HUES6 (cell line): ENCODE data around the gene CFAP52.
"Not testable (repeated sequence)": the region's sequence is repeated elsewhere in the genome, so short reads cannot be mapped to it uniquely, and the experiment has no call there.

Experiments used
- H3K27ac ChIP-seq: 2 replicates; pipeline ENCODE4 v1.7.0; 2013; ENCODE audit warnings: low read depth, mild to moderate bottlenecking, low read length, inconsistent platforms
- H3K27me3 ChIP-seq: 2 replicates; pipeline ENCODE4 v1.6.1; 2013; ENCODE audit warnings: low read length; ENCODE audit not compliant: control insufficient read depth, insufficient read depth
- H3K36me3 ChIP-seq: 2 replicates; pipeline ENCODE4 v1.6.1; 2013; ENCODE audit warnings: low read length; ENCODE audit not compliant: control insufficient read depth, insufficient read depth
- H3K4me1 ChIP-seq: 2 replicates; pipeline ENCODE4 v1.6.1; 2013; ENCODE audit warnings: low read length; ENCODE audit not compliant: control insufficient read depth, insufficient read depth
- H3K4me3 ChIP-seq: 2 replicates; pipeline ENCODE4 v1.5.1; 2013; ENCODE audit warnings: low read depth, low read length
- H3K9ac ChIP-seq: one replicate; pipeline ENCODE4 v1.6.1; 2013; ENCODE audit warnings: mild to moderate bottlenecking, low read length
- H3K9me3 ChIP-seq: 2 replicates; pipeline ENCODE4 v1.6.1; 2013; ENCODE audit warnings: low read depth, low read length; ENCODE audit not compliant: control insufficient read depth, insufficient read depth

Gene CFAP52

GRCh38 chr17:9544221-9544620 lies 32.2 kb upstream of the CFAP52 start:
- Histone ChIP-seq H3K9me3 (no peaks in the 10 kb centered on the region), H3K27me3 (no peaks in the 10 kb centered on the region), H3K27ac (no peak overlapping the region), H3K4me3 (no peak overlapping the region), H3K4me1 (no peaks in the 10 kb centered on the region), H3K9ac (no peak overlapping the region), H3K36me3 (no peaks in the 10 kb centered on the region)

- no peak overlapping the region for H3K4me3 ChIP-seq
- H3K27ac ChIP-seq, result no peak overlapping the region
- no peaks in the 10 kb centered on the region for H3K9me3 ChIP-seq
- no peaks in the 10 kb centered on the region for H3K36me3 ChIP-seq
- no peaks in the 10 kb centered on the region for H3K27me3 ChIP-seq
- H3K9ac ChIP-seq, result no peak overlapping the region
- no peaks in the 10 kb centered on the region for H3K4me1 ChIP-seq
Observed at GRCh38 chr17:9549215-9549614, 27.2 kb upstream of the CFAP52 start.

DNA sequence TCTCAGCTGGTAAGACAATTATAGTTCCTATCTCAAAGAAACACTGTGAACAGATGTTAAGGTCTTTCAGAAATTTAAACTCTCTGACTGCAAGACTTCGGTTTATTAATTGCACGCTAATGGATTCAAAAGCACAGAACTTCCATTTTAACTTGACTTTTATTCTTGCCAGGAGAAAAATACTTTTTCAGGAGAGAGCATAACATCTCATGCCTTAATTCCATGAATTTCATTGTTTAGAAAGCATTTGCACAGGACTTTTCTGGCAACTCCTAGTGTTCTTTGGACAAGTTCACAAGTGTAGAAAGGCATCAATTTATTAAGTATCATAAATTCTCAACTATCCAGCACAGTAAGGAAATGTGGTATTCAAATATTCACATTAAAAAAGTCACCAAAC lies 23.3 kb upstream of the CFAP52 start:
- H3K9ac ChIP-seq, result no peak overlapping the region
- no peaks in the 10 kb centered on the region for H3K9me3 ChIP-seq
- H3K4me1 ChIP-seq, result no peaks in the 10 kb centered on the region
- H3K27ac ChIP-seq, result no peak overlapping the region
- H3K4me3 ChIP-seq, result no peak overlapping the region
- no peaks in the 10 kb centered on the region for H3K36me3 ChIP-seq
- no peaks in the 10 kb centered on the region for H3K27me3 ChIP-seq

GRCh38 chr17:9553596-9553995 lies 22.8 kb upstream of the CFAP52 start:
- no peak overlapping the region for H3K9ac ChIP-seq

DNA sequence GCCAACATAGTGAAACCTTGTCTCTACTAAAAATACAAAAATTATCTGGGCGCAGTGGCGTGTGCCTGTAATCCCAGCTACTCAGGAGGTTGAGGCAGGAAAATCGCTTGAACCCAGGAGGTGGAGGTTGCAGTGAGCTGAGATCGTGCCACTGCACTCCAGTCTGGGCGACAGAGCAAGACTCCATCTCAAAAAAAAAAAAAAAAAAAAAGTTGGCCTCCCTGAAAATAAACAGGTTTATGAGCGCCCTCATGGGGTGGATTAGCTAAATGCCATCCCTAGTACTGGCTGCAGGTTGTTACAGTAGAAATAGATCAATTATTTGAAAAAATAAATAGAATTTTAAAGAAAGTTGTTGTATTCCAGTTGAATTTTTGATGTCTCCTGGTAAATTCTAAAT lies 21.7 kb upstream of the CFAP52 start:
- H3K4me1 ChIP-seq, H3K4me3 ChIP-seq, H3K36me3 ChIP-seq, H3K9ac ChIP-seq, H3K9me3 ChIP-seq, H3K27me3 ChIP-seq, H3K27ac ChIP-seq: not testable (repeated sequence)

More at GRCh38 chr17:9553596-9553995, 22.8 kb upstream of the CFAP52 start:
- Histone ChIP-seq H3K36me3 (no peaks in the 10 kb centered on the region), H3K27ac (no peak overlapping the region), H3K9me3 (no peaks in the 10 kb centered on the region), H3K27me3 (no peaks in the 10 kb centered on the region), H3K4me3 (no peak overlapping the region), H3K4me1 (no peaks in the 10 kb centered on the region)

DNA sequence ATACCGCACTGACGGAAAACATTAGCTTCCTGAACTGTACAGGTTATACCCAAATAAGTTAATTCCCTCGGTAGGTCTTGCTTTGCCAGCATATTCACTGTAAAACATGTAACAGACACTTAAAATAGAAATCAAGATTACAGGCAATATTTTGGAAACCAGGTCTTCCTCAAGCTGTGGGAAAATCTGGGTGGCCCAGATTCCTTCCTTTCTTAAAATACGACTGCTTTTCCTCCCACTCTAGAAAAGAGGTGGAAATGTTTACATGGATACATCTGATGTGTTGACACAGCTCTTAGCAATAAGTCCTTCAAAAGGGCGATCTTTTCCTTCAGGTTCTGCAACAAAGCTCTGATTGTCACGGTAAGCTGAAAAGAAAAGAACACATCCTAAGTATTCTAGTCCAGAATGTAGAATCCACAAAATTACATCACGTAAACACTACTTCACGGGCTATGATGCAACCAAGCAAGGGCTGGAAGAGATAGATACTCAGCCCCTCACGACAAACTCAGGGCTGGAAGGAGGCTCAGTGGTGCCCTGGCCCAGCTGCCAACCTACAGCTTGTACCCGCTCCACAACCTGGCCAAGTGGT lies 19.2 kb upstream of the CFAP52 start:
- Histone ChIP-seq H3K9me3 (no peaks in the 10 kb centered on the region), H3K36me3 (no peaks in the 10 kb centered on the region), H3K4me3 (no peak overlapping the region), H3K9ac (no peak overlapping the region), H3K27me3 (no peaks in the 10 kb centered on the region), H3K4me1 (no peaks in the 10 kb centered on the region), H3K27ac (no peak overlapping the region)

- no peaks in the 10 kb centered on the region for H3K9me3 ChIP-seq
- no peaks in the 10 kb centered on the region for H3K4me1 ChIP-seq
- no peak overlapping the region for H3K27ac ChIP-seq
- no peaks in the 10 kb centered on the region for H3K27me3 ChIP-seq
- H3K4me3 ChIP-seq, result no peak overlapping the region
- no peaks in the 10 kb centered on the region for H3K36me3 ChIP-seq
- H3K9ac ChIP-seq, result no peak overlapping the region
Observed at GRCh38 chr17:9557857-9558256, 18.6 kb upstream of the CFAP52 start.

DNA sequence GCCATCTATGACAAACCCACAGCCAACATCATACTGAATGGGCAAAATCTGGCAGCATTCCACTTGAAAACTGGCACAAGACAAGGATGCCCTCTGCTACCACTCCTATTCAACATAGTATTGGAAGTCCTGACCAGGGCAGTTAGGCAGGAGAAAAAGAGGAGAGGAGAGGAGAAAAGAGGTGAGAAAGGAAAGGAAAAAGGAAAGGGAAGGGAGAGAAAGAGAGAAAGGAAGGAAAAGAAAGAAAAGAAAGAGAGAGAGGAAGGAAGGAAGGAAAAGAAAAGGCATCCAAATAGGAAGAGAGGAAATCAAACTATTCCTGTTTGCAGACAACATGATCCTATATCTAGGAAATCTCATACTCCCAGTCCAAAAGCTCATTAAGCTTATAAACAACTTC lies 12.3 kb upstream of the CFAP52 start:
- H3K4me1 ChIP-seq, result no peaks in the 10 kb centered on the region
- H3K9ac ChIP-seq, result no peak overlapping the region
- H3K9me3 ChIP-seq, result no peaks in the 10 kb centered on the region
- no peak overlapping the region for H3K4me3 ChIP-seq
- H3K27ac ChIP-seq, result no peak overlapping the region
- H3K36me3 ChIP-seq, result peaks cover 9% of the 10 kb centered on the region
- H3K27me3 ChIP-seq, result no peaks in the 10 kb centered on the region

DNA sequence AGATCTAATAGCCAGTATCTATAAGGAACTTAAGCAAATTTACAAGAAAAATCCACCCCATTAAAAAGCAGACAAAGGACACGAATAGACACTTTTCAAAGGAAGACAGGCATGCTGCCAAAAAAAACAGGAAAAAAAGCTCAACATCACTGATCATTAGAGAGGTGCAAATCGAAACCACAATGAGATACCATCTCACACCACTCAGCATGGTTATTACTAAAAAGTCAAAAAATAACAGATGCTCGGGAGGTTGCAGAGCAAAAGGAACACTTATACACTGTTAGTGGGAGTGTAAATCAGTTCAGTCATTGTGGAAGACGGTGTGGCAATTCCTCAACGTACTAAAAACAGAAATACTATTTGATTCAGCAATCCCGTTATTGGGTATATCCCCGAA lies 10.4 kb upstream of the CFAP52 start:
- Histone ChIP-seq H3K4me1 (no peaks in the 10 kb centered on the region), H3K4me3 (no peak overlapping the region), H3K9me3 (no peaks in the 10 kb centered on the region), H3K9ac (no peak overlapping the region), H3K27ac (no peak overlapping the region), H3K36me3 (peaks cover 9% of the 10 kb centered on the region), H3K27me3 (no peaks in the 10 kb centered on the region)

- H3K36me3 ChIP-seq, H3K27ac ChIP-seq, H3K4me1 ChIP-seq, H3K9ac ChIP-seq, H3K9me3 ChIP-seq, H3K4me3 ChIP-seq, H3K27me3 ChIP-seq: not testable (repeated sequence)
Observed at GRCh38 chr17:9566739-9567138, 9.7 kb upstream of the CFAP52 start.

DNA sequence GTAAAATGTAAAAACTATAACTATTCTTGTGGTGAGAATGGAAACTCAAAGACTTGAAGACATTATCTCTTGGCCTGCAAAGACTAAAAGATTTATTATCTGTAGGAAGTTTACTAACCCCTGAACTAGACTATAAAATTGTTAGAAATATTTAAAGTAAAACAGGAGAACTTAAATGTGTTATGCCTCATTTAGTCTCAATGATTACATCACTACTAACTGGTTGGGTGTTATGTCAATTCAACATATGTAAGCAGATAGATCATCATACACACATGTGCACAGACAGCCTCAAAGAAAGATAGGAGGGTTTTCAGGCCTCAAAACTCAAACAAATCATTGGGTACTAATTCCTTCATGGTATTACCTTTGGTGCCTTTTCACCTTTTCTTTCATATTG lies 8.4 kb upstream of the CFAP52 start:
- Histone ChIP-seq H3K27me3 (no peaks in the 10 kb centered on the region), H3K36me3 (peaks cover 9% of the 10 kb centered on the region), H3K9ac (no peak overlapping the region), H3K9me3 (no peaks in the 10 kb centered on the region), H3K27ac (no peak overlapping the region), H3K4me1 (no peaks in the 10 kb centered on the region), H3K4me3 (no peak overlapping the region)
